LNCaP clone FGC (cell line): ENCODE measurements around the gene GPD2.

Experiments
- DNase-seq: peaks from one replicate; pipeline ENCODE4 v3.0.0-alpha.2; 2011; ENCODE audit warnings: low read depth
- H3K4me3 ChIP-seq: 2 replicates; pipeline ENCODE4 v1.5.1; 2011; ENCODE audit warnings: mild to moderate bottlenecking, low read depth, low read length, control low read depth
- CTCF ChIP-seq: IDR thresholded peaks from 2 replicates; pipeline ENCODE4 v1.5.1; 2012; ENCODE audit warnings: mild to moderate bottlenecking; ENCODE audit not compliant: control insufficient read depth, insufficient read depth; ENCODE audit errors: extremely low read depth

Gene GPD2

GRCh38 chr2:156448766-156449165 lies 12.6 kb downstream of the GPD2 start:
- TF ChIP-seq CTCF, result no peak
- H3K4me3 ChIP-seq, result no peak overlapping the region
- DNase-seq, result no peak

GRCh38 chr2:156452971-156453370 lies 16.8 kb downstream of the GPD2 start:
- TF ChIP-seq CTCF, result no peak
- DNase-seq, result no peak

GRCh38 chr2:156455361-156455975 lies 19.3 kb downstream of the GPD2 start:
- TF ChIP-seq CTCF, result no peak
- DNase-seq, result no peak
- no peak overlapping the region for H3K4me3 ChIP-seq

More at GRCh38 chr2:156452971-156453370, 16.8 kb downstream of the GPD2 start:
- H3K4me3 ChIP-seq, result no peak overlapping the region

- TF ChIP-seq CTCF, result no peak
- no peak for DNase-seq
- no peak overlapping the region for H3K4me3 ChIP-seq
These were observed 20.4 kb downstream of the GPD2 start for GRCh38 chr2:156456616-156457015.

- DNase-seq, result no peak
- H3K4me3 ChIP-seq, result no peak overlapping the region
- no peak for TF ChIP-seq CTCF
These were observed 21.6 kb downstream of the GPD2 start for GRCh38 chr2:156457523-156458517.

GRCh38 chr2:156459720-156460119 lies 23.5 kb downstream of the GPD2 start:
- no peak for DNase-seq
- no peak for TF ChIP-seq CTCF
- no peak overlapping the region for H3K4me3 ChIP-seq

GRCh38 chr2:156464106-156464505 lies 27.9 kb downstream of the GPD2 start:
- no peak overlapping the region for H3K4me3 ChIP-seq
- no peak for TF ChIP-seq CTCF
- no peak for DNase-seq
